Thymus (tissue), 11 donors: ENCODE data around the gene SLC6A2. TPM values are rescaled to one million over a fixed set of nuclear protein-coding genes. Genes with fewer than 3 reads are reported as not detected.

Experiments used
- DNase-seq, 9 donors: peaks; one replicate each; pipeline ENCODE4 v3.0.0-alpha.2; 2013; ENCODE audit warnings: low spot score in 9 of 9, low read depth in 6 of 9, missing footprints in 1 of 9
- H3K27ac ChIP-seq, 2 donors: one replicate each; pipeline ENCODE4 v1.5.1; 2013; ENCODE audit warnings: control low read depth in 1 of 2, low read depth in 1 of 2, low read length in 1 of 2, mild to moderate bottlenecking in 1 of 2, moderate library complexity in 1 of 2
- H3K27me3 ChIP-seq, 2 donors: one replicate each; pipeline ENCODE4 v1.5.1; 2013; ENCODE audit warnings: low read length in 1 of 2; ENCODE audit not compliant: control insufficient read depth in 2 of 2, insufficient read depth in 1 of 2
- H3K36me3 ChIP-seq, 2 donors: one replicate each; pipeline ENCODE4 v1.5.1; 2013; ENCODE audit warnings: low read length in 1 of 2, mild to moderate bottlenecking in 1 of 2, moderate library complexity in 1 of 2; ENCODE audit not compliant: control insufficient read depth in 2 of 2, insufficient read depth in 2 of 2
- H3K4me1 ChIP-seq, 2 donors: one replicate each; pipeline ENCODE4 v1.5.1; 2013; ENCODE audit warnings: low read length in 2 of 2; ENCODE audit not compliant: control insufficient read depth in 2 of 2, insufficient read depth in 2 of 2
- H3K4me3 ChIP-seq, 2 donors: one replicate each; pipeline ENCODE4 v1.5.1; 2013; ENCODE audit warnings: low read length in 2 of 2, control low read depth in 1 of 2, mild to moderate bottlenecking in 1 of 2
- H3K9me3 ChIP-seq, 2 donors: one replicate each; pipeline ENCODE4 v1.5.1; 2013; ENCODE audit warnings: low read length in 1 of 2, mild to moderate bottlenecking in 1 of 2; ENCODE audit not compliant: control insufficient read depth in 2 of 2, insufficient read depth in 1 of 2
- WGBS: extraction: QIAGEN DNeasy Blood & Tissue Kit; methylation state at CpG from one replicate; pipeline ENCODE4 v1.1.7; 2013; 5-methylcytosine and 5-hydroxymethylcytosine counted together
- polyA plus RNA-seq: library from polyadenylated mRNA; stranded (reverse); fragments of 200-250 nt; gene quantifications from one replicate; pipeline ENCODE4 v1.2.3, GENCODE V29; 2013
- total RNA-seq: library from RNA; stranded (reverse); fragments of 120-200 nt; gene quantifications from one replicate; pipeline ENCODE4 v1.2.4, GENCODE V29; 2013
- donor health status: healthy.

Gene SLC6A2
- total and polyA plus RNA-seq, 2 donors = 0.14 to 0.25 TPM

- 92% methylated on average over 2 of the region's 2 CpGs for WGBS
- no peak overlapping the region for H3K27ac ChIP-seq
- no peaks in the 10 kb centered on the region for H3K27me3 ChIP-seq
- H3K9me3 ChIP-seq = no peaks in the 10 kb centered on the region
- no peaks in the 10 kb centered on the region for H3K4me1 ChIP-seq
- DNase-seq = no peak
- H3K4me3 ChIP-seq = no peak overlapping the region
- no peaks in the 10 kb centered on the region for H3K36me3 ChIP-seq
Measured at GRCh38 chr16:55666012-55666411, 10.2 kb downstream of the SLC6A2 start.

- DNase-seq = no peak
- Histone ChIP-seq H3K27me3 (no peaks in the 10 kb centered on the region), H3K9me3 (no peaks in the 10 kb centered on the region), H3K27ac (no peak overlapping the region), H3K4me3 (no peak overlapping the region), H3K36me3 (no peaks in the 10 kb centered on the region), H3K4me1 (no peaks in the 10 kb centered on the region)
- WGBS = 88% methylated on average over 1 of the region's 1 CpG
Measured at GRCh38 chr16:55667753-55668152, 12.0 kb downstream of the SLC6A2 start.

GRCh38 chr16:55668340-55669281, 12.8 kb downstream of the SLC6A2 start:
- no peaks in the 10 kb centered on the region for H3K27me3 ChIP-seq
- WGBS = 77% methylated on average over 9 of the region's 9 CpGs

GRCh38 chr16:55671206-55671973, 15.6 kb downstream of the SLC6A2 start:
- Histone ChIP-seq H3K36me3 (no peaks in the 10 kb centered on the region), H3K27ac (no peak overlapping the region), H3K27me3 (no peaks in the 10 kb centered on the region), H3K4me1 (no peaks in the 10 kb centered on the region), H3K9me3 (no peaks in the 10 kb centered on the region), H3K4me3 (no peak overlapping the region)
- 93% methylated on average over 26 of the region's 26 CpGs for WGBS
- DNase-seq = no peak

More at GRCh38 chr16:55668340-55669281, 12.8 kb downstream of the SLC6A2 start:
- Histone ChIP-seq H3K4me3 (no peak overlapping the region), H3K36me3 (no peaks in the 10 kb centered on the region), H3K9me3 (no peaks in the 10 kb centered on the region), H3K4me1 (no peaks in the 10 kb centered on the region), H3K27ac (no peak overlapping the region)
- DNase-seq = no peak

- H3K4me3 ChIP-seq = no peak overlapping the region
- no peaks in the 10 kb centered on the region for H3K27me3 ChIP-seq
- DNase-seq = no peak
- H3K9me3 ChIP-seq = no peaks in the 10 kb centered on the region
- no peaks in the 10 kb centered on the region for H3K4me1 ChIP-seq
- H3K36me3 ChIP-seq = no peaks in the 10 kb centered on the region
- 96% methylated on average over 10 of the region's 10 CpGs for WGBS
- H3K27ac ChIP-seq = no peak overlapping the region
Measured at GRCh38 chr16:55671974-55672280, 16.1 kb downstream of the SLC6A2 start.

- Histone ChIP-seq H3K4me1 (no peaks in the 10 kb centered on the region), H3K27ac (no peak overlapping the region), H3K27me3 (no peaks in the 10 kb centered on the region), H3K9me3 (no peaks in the 10 kb centered on the region), H3K4me3 (no peak overlapping the region), H3K36me3 (no peaks in the 10 kb centered on the region)
- WGBS = 91% methylated on average over 6 of the region's 6 CpGs
- DNase-seq = no peak
Measured at GRCh38 chr16:55672471-55672870, 16.7 kb downstream of the SLC6A2 start.

- no peaks in the 10 kb centered on the region for H3K36me3 ChIP-seq
- no peak for DNase-seq
- 81% methylated on average over 7 of the region's 7 CpGs for WGBS
- H3K4me3 ChIP-seq = no peak overlapping the region
- no peaks in the 10 kb centered on the region for H3K27me3 ChIP-seq
- no peak overlapping the region for H3K27ac ChIP-seq
- no peaks in the 10 kb centered on the region for H3K9me3 ChIP-seq
- no peaks in the 10 kb centered on the region for H3K4me1 ChIP-seq
Measured at GRCh38 chr16:55678161-55678821, 22.5 kb downstream of the SLC6A2 start.

GRCh38 chr16:55682086-55682485, 26.3 kb downstream of the SLC6A2 start:
- no peak for DNase-seq
- Histone ChIP-seq H3K9me3 (no peaks in the 10 kb centered on the region), H3K36me3 (no peaks in the 10 kb centered on the region), H3K4me1 (no peaks in the 10 kb centered on the region), H3K27ac (no peak overlapping the region), H3K27me3 (no peaks in the 10 kb centered on the region), H3K4me3 (no peak overlapping the region)
- 93% methylated on average over 7 of the region's 7 CpGs for WGBS

- H3K27ac ChIP-seq = no peak overlapping the region
- no peaks in the 10 kb centered on the region for H3K4me1 ChIP-seq
- no peaks in the 10 kb centered on the region for H3K9me3 ChIP-seq
- H3K4me3 ChIP-seq = no peak overlapping the region
- H3K27me3 ChIP-seq = no peaks in the 10 kb centered on the region
- no peak for DNase-seq
- WGBS = 96% methylated on average over 1 of the region's 1 CpG
- no peaks in the 10 kb centered on the region for H3K36me3 ChIP-seq
Measured at GRCh38 chr16:55685973-55686372, 30.2 kb downstream of the SLC6A2 start.
